H1 (cell line): ENCODE measurements around the gene HS3ST1. TPM values are rescaled to one million over a fixed set of nuclear protein-coding genes. Genes with fewer than 3 reads are reported as not detected.

Source experiments
- CTCF ChIA-PET: fragments of 300-600 bp; sonication (Branson Sonifier 250); formaldehyde crosslinking; loops from one replicate; lab custom pipeline; 2021; ENCODE audit not compliant: partially characterized antibody; lab: Charles Lee
- POLR2A ChIA-PET: fragments of 300-600 bp; sonication (Branson Sonifier 250); formaldehyde crosslinking; loops from one replicate; lab custom pipeline; 2021; ENCODE audit warnings: inconsistent platforms; ENCODE audit not compliant: partially characterized antibody; lab: Charles Lee
- DNase-seq, 2 experiments: peaks; one replicate each; pipeline versions ENCODE4 v3.0.0 to v3.0.0-alpha.2; 2010 to 2022; ENCODE audit warnings: low spot score in 2 of 2, low read depth in 1 of 2, mixed read lengths in 1 of 2
- FAIRE-seq: peaks from 2 replicates; lab custom pipeline; 2011; peaks lifted over from hg19 to GRCh38; lab: Jason Lieb, UNC
- H2AFZ ChIP-seq: 2 replicates; pipeline ENCODE4 v1.8.1; 2012; ENCODE audit warnings: low read length, inconsistent platforms
- H2AK5ac ChIP-seq: 2 replicates; pipeline ENCODE4 v1.6.1; 2013; ENCODE audit warnings: low read depth, low read length
- H2BK120ac ChIP-seq: replicated peaks from 2 replicates; pipeline ENCODE3; 2013; ENCODE audit warnings: low read depth, low read length, inconsistent platforms
- H2BK12ac ChIP-seq: 2 replicates; pipeline ENCODE4 v1.6.1; 2013; ENCODE audit warnings: low read depth, low read length
- H2BK15ac ChIP-seq: 2 replicates; pipeline ENCODE4 v1.6.1; 2013; ENCODE audit warnings: low read length
- H2BK20ac ChIP-seq: 2 replicates; pipeline ENCODE4 v1.6.1; 2013; ENCODE audit warnings: low read length
- H2BK5ac ChIP-seq: 2 replicates; pipeline ENCODE4 v1.6.1; 2013; ENCODE audit warnings: low read depth, low read length
- H3K14ac ChIP-seq: 2 replicates; pipeline ENCODE4 v1.6.1; 2013; ENCODE audit warnings: inconsistent platforms; ENCODE audit not compliant: insufficient read length
- H3K18ac ChIP-seq: 2 replicates; pipeline ENCODE4 v1.6.1; 2013; ENCODE audit warnings: low read length; ENCODE audit errors: extremely low read depth
- H3K23ac ChIP-seq: 2 replicates; pipeline ENCODE4 v1.6.1; 2013; ENCODE audit warnings: inconsistent platforms; ENCODE audit not compliant: insufficient read length
- H3K23me2 ChIP-seq: 2 replicates; pipeline ENCODE4 v1.6.1; 2013; ENCODE audit warnings: low read depth, low read length
- H3K27ac ChIP-seq: 2 replicates; pipeline ENCODE4 v1.6.1; 2011; ENCODE audit warnings: low read depth, low read length, inconsistent platforms
- H3K27me3 ChIP-seq, 4 experiments: replicated peaks in 1 of 4; 1 replicate in 1 of 4; 2 replicates in 3 of 4; pipeline versions ENCODE4 v1.6.1 to v1.8.1; 2011 to 2013; ENCODE audit warnings: low read length in 3 of 4, mild to moderate bottlenecking in 3 of 4, inconsistent platforms in 2 of 4, mixed read lengths in 2 of 4, moderate library complexity in 1 of 4; ENCODE audit not compliant: control insufficient read depth in 3 of 4, insufficient read depth in 3 of 4; ENCODE audit errors: extremely low read depth in 1 of 4
- H3K36me3 ChIP-seq, 4 experiments: 2 replicates each; pipeline versions ENCODE4 v1.6.1 to v1.8.1; 2011 to 2013; ENCODE audit warnings: mild to moderate bottlenecking in 4 of 4, low read length in 3 of 4, moderate library complexity in 2 of 4, control low read depth in 1 of 4, inconsistent platforms in 1 of 4; ENCODE audit not compliant: insufficient read depth in 4 of 4, control insufficient read depth in 2 of 4
- H3K4ac ChIP-seq: replicated peaks from 2 replicates; pipeline ENCODE3; 2013; ENCODE audit warnings: low read length, low read depth, mixed read lengths, inconsistent platforms; ENCODE audit not compliant: insufficient read length
- H3K4me1 ChIP-seq, 4 experiments: replicated peaks in 1 of 4; 1 replicate in 1 of 4; 2 replicates in 3 of 4; pipeline versions ENCODE4 v1.6.1 to v1.8.1; 2011 to 2013; ENCODE audit warnings: low read length in 3 of 4, inconsistent platforms in 2 of 4, mixed read lengths in 1 of 4; ENCODE audit not compliant: insufficient read depth in 4 of 4, control insufficient read depth in 3 of 4
- H3K4me2 ChIP-seq, 2 experiments: 2 replicates each; pipeline versions ENCODE4 v1.6.1 to v1.8.1; 2011 to 2013; ENCODE audit warnings: low read depth in 2 of 2, low read length in 2 of 2, control low read depth in 1 of 2, inconsistent platforms in 1 of 2, mild to moderate bottlenecking in 1 of 2; ENCODE audit not compliant: insufficient read depth in 1 of 2
- H3K4me3 ChIP-seq, 4 experiments: fragments of 200-600, 300-600 bp in 1 of 4; sonication (generic), shearing (Covaris generic), sonication (Bioruptor Twin) in 1 of 4; 2 replicates each; pipeline versions ENCODE4 v1.5.1 to v1.8.1; 2011 to 2016; ENCODE audit warnings: low read length in 4 of 4, low read depth in 3 of 4, control low read depth in 2 of 4, inconsistent platforms in 2 of 4, mild to moderate bottlenecking in 2 of 4, mixed read lengths in 1 of 4, moderate library complexity in 1 of 4; ENCODE audit not compliant: insufficient read depth in 2 of 4; ENCODE audit errors: extremely low read depth in 1 of 4
- H3K56ac ChIP-seq: replicated peaks from 2 replicates; pipeline ENCODE3; 2013; ENCODE audit warnings: low read depth, mild to moderate bottlenecking, mixed read lengths, low read length, inconsistent platforms; ENCODE audit not compliant: insufficient read length
- H3K79me1 ChIP-seq: 2 replicates; pipeline ENCODE4 v1.6.1; 2013; ENCODE audit warnings: low read depth, low read length, control low read depth
- H3K79me2 ChIP-seq, 2 experiments: 2 replicates each; pipeline versions ENCODE4 v1.6.1 to v1.8.1; 2012 to 2013; ENCODE audit warnings: low read length in 2 of 2, mild to moderate bottlenecking in 2 of 2, inconsistent platforms in 1 of 2; ENCODE audit not compliant: insufficient read depth in 2 of 2, control insufficient read depth in 1 of 2
- H3K9ac ChIP-seq, 4 experiments: replicated peaks in 1 of 4; 1 replicate in 1 of 4; 2 replicates in 3 of 4; pipeline versions ENCODE4 v1.6.1 to v1.8.1; 2011 to 2013; ENCODE audit warnings: low read depth in 3 of 4, low read length in 3 of 4, control low read depth in 2 of 4, mild to moderate bottlenecking in 2 of 4, moderate library complexity in 2 of 4, inconsistent platforms in 1 of 4; ENCODE audit errors: extremely low read depth in 1 of 4
- H3K9me3 ChIP-seq, 2 experiments: 2 replicates each; pipeline versions ENCODE4 v1.6.1 to v1.8.1; 2012 to 2013; ENCODE audit warnings: mild to moderate bottlenecking in 2 of 2, moderate library complexity in 2 of 2, control low read depth in 1 of 2, inconsistent platforms in 1 of 2, low read depth in 1 of 2, low read length in 1 of 2, mixed read lengths in 1 of 2; ENCODE audit not compliant: insufficient read depth in 2 of 2
- H4K20me1 ChIP-seq, 2 experiments: replicated peaks in 1 of 2; 2 replicates each; pipeline versions ENCODE3 to v1.8.1; 2011 to 2013; ENCODE audit warnings: inconsistent platforms in 2 of 2, low read length in 2 of 2, mild to moderate bottlenecking in 1 of 2; ENCODE audit not compliant: insufficient read depth in 2 of 2, control insufficient read depth in 1 of 2
- H4K5ac ChIP-seq: 2 replicates; pipeline ENCODE4 v1.6.1; 2013; ENCODE audit warnings: low read length, low read depth, mixed read lengths, inconsistent platforms; ENCODE audit not compliant: insufficient read length
- H4K8ac ChIP-seq: 2 replicates; pipeline ENCODE4 v1.8.0; 2013; ENCODE audit warnings: mild to moderate bottlenecking, moderate library complexity, low read length, inconsistent platforms; ENCODE audit not compliant: insufficient read depth; ENCODE audit errors: extremely low read depth
- H4K91ac ChIP-seq: replicated peaks from 2 replicates; pipeline ENCODE3; 2013; ENCODE audit warnings: low read length, mixed read lengths, inconsistent platforms; ENCODE audit not compliant: insufficient read length
- BRCA1 ChIP-seq: IDR thresholded peaks from 2 replicates; pipeline ENCODE4 v1.6.1; 2012; ENCODE audit warnings: low read depth, low read length, improper control_type of control experiment
- CTBP2 ChIP-seq: IDR thresholded peaks from 2 replicates; pipeline ENCODE4 v1.7.0; 2011; ENCODE audit warnings: borderline replicate concordance, mild to moderate bottlenecking, moderate library complexity, mixed read lengths, low read length; ENCODE audit not compliant: insufficient read depth, insufficient read length
- EGR1 ChIP-seq: IDR thresholded peaks from 2 replicates; pipeline ENCODE4 v1.6.1; 2011; ENCODE audit warnings: low read depth, low read length, borderline replicate concordance
- JUN ChIP-seq: IDR thresholded peaks from 2 replicates; pipeline ENCODE4 v1.6.1; 2011; ENCODE audit warnings: low read depth, mild to moderate bottlenecking, improper control_type of control experiment, low read length
- KDM4A ChIP-seq: IDR thresholded peaks from one replicate; pipeline ENCODE4 v1.7.1; 2012; ENCODE audit warnings: low read depth, mild to moderate bottlenecking, moderate library complexity, low read length, inconsistent platforms; ENCODE audit not compliant: severe bottlenecking
- POLR2A ChIP-seq, 2 experiments: IDR thresholded peaks; 1 replicate in 1 of 2; 2 replicates in 1 of 2; pipeline ENCODE4 v1.6.1; 2011; ENCODE audit warnings: low read depth in 2 of 2, low read length in 2 of 2, mild to moderate bottlenecking in 2 of 2; ENCODE audit errors: control extremely low read depth in 1 of 2
- RBBP5 ChIP-seq: IDR thresholded peaks from 2 replicates; pipeline ENCODE4 v1.7.1; 2012; ENCODE audit warnings: low read depth, mild to moderate bottlenecking, inconsistent platforms, low read length, moderate library complexity, borderline replicate concordance
- WGBS, 2 experiments: shearing (Covaris generic) in 1 of 2; methylation state at CpG; one replicate each; pipeline versions ENCODE4 v1.1.6 to v1.1.7; 2013 to 2015; ENCODE audit warnings: low lambda C conversion rate in 2 of 2, mixed read lengths in 2 of 2, inconsistent platforms in 1 of 2, low coverage in 1 of 2, missing lambda C conversion rate in 1 of 2; ENCODE audit not compliant: insufficient replicate concordance in 2 of 2, insufficient coverage in 1 of 2, insufficient read length in 1 of 2; ENCODE audit errors: extremely low coverage in 1 of 2, missing lambda C conversion rate in 1 of 2; 5-methylcytosine and 5-hydroxymethylcytosine counted together
- polyA plus RNA-seq, 7 experiments: library from polyadenylated mRNA; depleted of rRNA in 3 of 7; stranded (reverse) in 5 of 7; unstranded in 2 of 7; fragments of >200 nt in 5 of 7; fragments of 200-250 nt in 2 of 7; gene quantifications; 1 replicate in 5 of 7; 2 replicates in 1 of 7; 4 replicates in 1 of 7; pipeline versions ENCODE4 v1.2.1 to v1.2.3, GENCODE V29; 2011 to 2013; ENCODE audit warnings: missing spikeins in 2 of 7, mixed read lengths in 2 of 7
- total RNA-seq: library from RNA; stranded (reverse); fragmentation: NEBNext Ultra II Directional; extraction: Animal tissue kit (Norgen Biotek cat#: 25700); gene quantifications from 2 replicates; pipeline ENCODE4 v1.2.1, GENCODE V29; 2021
- TF ChIP-seq, protein P1 (sequence below), 3 experiments: IDR thresholded peaks; 1 replicate in 2 of 3; 2 replicates in 1 of 3; pipeline versions ENCODE4 v1.5.1 to v1.6.1; 2011; ENCODE audit warnings: low read length in 3 of 3, mild to moderate bottlenecking in 3 of 3, inconsistent platforms in 2 of 3, low read depth in 1 of 3, moderate library complexity in 1 of 3; ENCODE audit not compliant: insufficient read depth in 1 of 3; ENCODE audit errors: control extremely low read depth in 1 of 3

Gene HS3ST1
- total and polyA plus RNA-seq, 2 of the 8 experiments (the other 6 are each of a cell fraction or from before 2014, with no cell fraction given), result 0.50 to 1.5 TPM

DNA sequence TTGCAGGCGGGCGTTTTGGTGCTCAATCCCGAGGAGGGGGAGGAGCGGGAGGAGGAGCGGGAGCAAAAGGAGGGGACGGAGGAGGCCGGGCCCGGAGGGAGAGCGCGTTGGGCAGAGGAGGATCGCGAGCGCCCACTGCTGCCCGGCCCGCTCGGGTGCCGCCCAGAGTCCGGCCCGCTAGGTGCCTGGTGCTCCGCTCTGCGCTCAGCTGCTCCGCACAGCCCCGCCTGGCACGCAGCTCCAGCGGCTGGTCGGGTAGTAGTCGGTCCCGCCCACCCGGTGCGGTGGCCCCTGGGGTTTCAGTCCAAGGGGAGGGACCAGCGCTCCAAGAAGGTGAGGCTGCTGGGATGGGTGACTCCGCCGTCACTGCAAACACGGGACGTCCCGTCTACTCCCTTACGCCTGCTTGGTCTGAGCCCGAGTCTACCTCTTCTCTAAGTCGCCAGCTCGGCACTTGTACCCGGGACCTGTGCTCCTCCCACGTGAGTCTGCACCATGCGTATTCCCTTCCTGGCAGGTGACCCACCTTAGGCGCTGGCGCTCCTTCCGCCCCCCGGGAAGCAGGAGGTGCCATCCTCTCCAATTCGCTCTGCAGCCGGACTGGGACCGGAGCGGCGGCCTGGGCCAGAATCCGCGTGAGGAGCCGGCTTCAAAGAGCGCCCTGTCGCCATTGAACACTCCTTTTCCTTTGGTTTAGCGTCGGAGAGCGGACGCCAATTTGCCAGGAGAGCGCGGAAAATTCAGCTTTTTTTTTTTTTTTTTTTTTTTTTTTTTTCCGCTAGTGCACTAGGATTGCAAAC lies 405 bp upstream of the HS3ST1 start:
- no peak overlapping the region for H2BK12ac ChIP-seq
- no peak for FAIRE-seq
- peaks cover 5 to 46% (median 34%) of the 10 kb centered on the region in 4 experiments for H3K27me3 ChIP-seq
- peak; percentile 68 to 89 for DNase-seq
- H3K9me3 ChIP-seq, result no peaks in the 10 kb centered on the region
- H3K18ac ChIP-seq, result peak overlapping the region; percentile 75; the same call in 1 of the 2 replicates
- H2BK20ac ChIP-seq, result 0 out of 2 replicates have a peak overlapping the region, but pooled peaks have one; percentile 66
- H4K8ac ChIP-seq, result no peak overlapping the region
- no peak overlapping the region for H3K4ac ChIP-seq
- no peaks in the 10 kb centered on the region for H3K79me2 ChIP-seq
- H2AFZ ChIP-seq, result peak overlapping the region; percentile 99
- H4K91ac ChIP-seq, result no peak overlapping the region
- H3K9ac ChIP-seq, result peak overlapping the region in 1 of 4 experiments; percentile 45; a peak in 2 of 7 replicates
- H3K27ac ChIP-seq, result no peak overlapping the region
- H3K4me3 ChIP-seq, result peak overlapping the region; percentile 59 to 78 (median 74)
- peak overlapping the region; percentile 99 to 100 for H3K4me2 ChIP-seq
- 1% methylated on average over 44 of the region's 64 CpGs; no CpG with 5 or more reads in 1 of the 2 experiments for WGBS, 2 experiments
- no peaks in the 10 kb centered on the region for H4K20me1 ChIP-seq
- CTCF ChIA-PET, result interaction anchor here (0.6 to 1.5 kb wide), 11 partner anchors 11 to 537 kb away, joined by 3 to 5 read pairs (median 3); no protein-coding TSS in a partner anchor
- H2BK5ac ChIP-seq, result no peak overlapping the region; the same call in 1 of the 2 replicates
- no peaks in the 10 kb centered on the region for H3K36me3 ChIP-seq
- H3K56ac ChIP-seq, result no peak overlapping the region
- no peak overlapping the region for H2BK15ac ChIP-seq
- POLR2A ChIA-PET, result interaction anchor here (0.9 kb wide), 1 partner anchor 9 kb away, joined by 4 read pairs; no protein-coding TSS in a partner anchor
- H4K5ac ChIP-seq, result no peak overlapping the region
- H3K79me1 ChIP-seq, result no peaks in the 10 kb centered on the region
- H3K4me1 ChIP-seq, result peaks cover 0 to 17% (median 5%) of the 10 kb centered on the region in 4 experiments; a peak in 3 of 7 replicates
- H3K23me2 ChIP-seq, result peaks cover 18% of the 10 kb centered on the region
- no peak overlapping the region for H3K14ac ChIP-seq
- no peak overlapping the region for H2AK5ac ChIP-seq
- H2BK120ac ChIP-seq, result no peak overlapping the region
- no peak overlapping the region for H3K23ac ChIP-seq
- TF ChIP-seq POLR2A (IDR thresholded peaks at IDR 0.05; ENCODE audit: control extremely low read depth in 1 of 2, low read depth in 2 of 2, low read length in 2 of 2) (peak in 1 of 2 experiments; percentile 37; a peak in 1 of 3 replicates), RBBP5 (peak; percentile 7), KDM4A (peak; percentile 78), EGR1 (0 out of 2 replicates have a peak, but pooled peaks have one; percentile 1), BRCA1 (no peak), CTBP2 (no peak), JUN (no peak)
- TF ChIP-seq, protein P1, sequence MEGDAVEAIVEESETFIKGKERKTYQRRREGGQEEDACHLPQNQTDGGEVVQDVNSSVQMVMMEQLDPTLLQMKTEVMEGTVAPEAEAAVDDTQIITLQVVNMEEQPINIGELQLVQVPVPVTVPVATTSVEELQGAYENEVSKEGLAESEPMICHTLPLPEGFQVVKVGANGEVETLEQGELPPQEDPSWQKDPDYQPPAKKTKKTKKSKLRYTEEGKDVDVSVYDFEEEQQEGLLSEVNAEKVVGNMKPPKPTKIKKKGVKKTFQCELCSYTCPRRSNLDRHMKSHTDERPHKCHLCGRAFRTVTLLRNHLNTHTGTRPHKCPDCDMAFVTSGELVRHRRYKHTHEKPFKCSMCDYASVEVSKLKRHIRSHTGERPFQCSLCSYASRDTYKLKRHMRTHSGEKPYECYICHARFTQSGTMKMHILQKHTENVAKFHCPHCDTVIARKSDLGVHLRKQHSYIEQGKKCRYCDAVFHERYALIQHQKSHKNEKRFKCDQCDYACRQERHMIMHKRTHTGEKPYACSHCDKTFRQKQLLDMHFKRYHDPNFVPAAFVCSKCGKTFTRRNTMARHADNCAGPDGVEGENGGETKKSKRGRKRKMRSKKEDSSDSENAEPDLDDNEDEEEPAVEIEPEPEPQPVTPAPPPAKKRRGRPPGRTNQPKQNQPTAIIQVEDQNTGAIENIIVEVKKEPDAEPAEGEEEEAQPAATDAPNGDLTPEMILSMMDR (IDR thresholded peaks at IDR 0.05; ENCODE audit: control extremely low read depth in 1 of 3, insufficient read depth in 1 of 3, low read depth in 1 of 3, low read length in 3 of 3), result peak; percentile 70 to 87 (median 80)
